ENCODE measurements around the gene SAP130. TPM values are rescaled to one million over a fixed set of nuclear protein-coding genes. Genes with fewer than 3 reads are reported as not detected.
"Not testable (repeated sequence)": the region's sequence is repeated elsewhere in the genome, so short reads cannot be mapped to it uniquely, and the experiment has no call there.

Gene SAP130
- total RNA-seq, 1 donor from 2014 or later: 3.1 TPM

- no peak for DNase-seq (ENCODE audit: low read depth, low spot score)
Measured at GRCh38 chr2:127953128-127953718, 74.6 kb downstream of the SAP130 start.

- no peak for DNase-seq (ENCODE audit: low read depth, low spot score)
Measured at GRCh38 chr2:127951026-127951425, 76.8 kb downstream of the SAP130 start.

GRCh38 chr2:127950264-127950663 lies 77.6 kb downstream of the SAP130 start:
- DNase-seq (ENCODE audit: low read depth, low spot score): no peak

- no peak for DNase-seq (ENCODE audit: low read depth, low spot score)
Measured at GRCh38 chr2:127945281-127945680, 82.6 kb downstream of the SAP130 start.

GRCh38 chr2:127943186-127943585 lies 84.7 kb downstream of the SAP130 start:
- no peak for DNase-seq (ENCODE audit: low read depth, low spot score)

GRCh38 chr2:127942002-127942401 lies 85.9 kb downstream of the SAP130 start:
- no peak for DNase-seq (ENCODE audit: low read depth, low spot score)

GRCh38 chr2:127941461-127941860 lies 86.4 kb downstream of the SAP130 start:
- DNase-seq (ENCODE audit: low read depth, low spot score): no peak

GRCh38 chr2:127940641-127941040 lies 87.2 kb downstream of the SAP130 start:
- DNase-seq (ENCODE audit: low read depth, low spot score): no peak

- no peak for DNase-seq (ENCODE audit: low read depth, low spot score)
Measured at GRCh38 chr2:127935337-127935736, 92.5 kb downstream of the SAP130 start.

- DNase-seq (ENCODE audit: low read depth, low spot score): no peak
Measured at GRCh38 chr2:127932199-127932876, 95.5 kb downstream of the SAP130 start.

- DNase-seq (ENCODE audit: low read depth, low spot score): no peak
Measured at GRCh38 chr2:127929449-127929848, 98.4 kb downstream of the SAP130 start.

GRCh38 chr2:127927384-127927783 lies 100.5 kb downstream of the SAP130 start:
- DNase-seq (ENCODE audit: low read depth, low spot score): no peak

GRCh38 chr2:127917916-127918315 lies 109.9 kb downstream of the SAP130 start:
- no peak for DNase-seq (ENCODE audit: low read depth, low spot score)

GRCh38 chr2:127913808-127914457 lies 113.9 kb downstream of the SAP130 start:
- DNase-seq (ENCODE audit: low read depth, low spot score): no peak

- no peak for DNase-seq (ENCODE audit: low read depth, low spot score)
Measured at GRCh38 chr2:127911737-127912136, 116.1 kb downstream of the SAP130 start.

- no peak for DNase-seq (ENCODE audit: low read depth, low spot score)
Measured at GRCh38 chr2:127910415-127910814, 117.4 kb downstream of the SAP130 start.

- no peak for DNase-seq (ENCODE audit: low read depth, low spot score)
Measured at GRCh38 chr2:127909019-127909418, 118.8 kb downstream of the SAP130 start.

GRCh38 chr2:127907733-127908400 lies 120.0 kb downstream of the SAP130 start:
- not testable (repeated sequence) for DNase-seq (ENCODE audit: low read depth, low spot score)

GRCh38 chr2:127906206-127906926 lies 121.5 kb downstream of the SAP130 start:
- DNase-seq (ENCODE audit: low read depth, low spot score): no peak

GRCh38 chr2:127901339-127902056 lies 126.4 kb downstream of the SAP130 start:
- no peak for DNase-seq (ENCODE audit: low read depth, low spot score)

All from pulmonary artery endothelial cell (primary cell).